NCI-H69 (cell line): ENCODE results near the gene DDX31.
A peak's percentile ranks its signal among the peaks of the same experiment; 100 is the strongest.
"Not testable (repeated sequence)": the region's sequence is repeated elsewhere in the genome, so short reads cannot be mapped to it uniquely, and the experiment has no call there.

Experiments used
- DNase-seq: peaks from one replicate; lab custom pipeline; 2025; lab: John Stamatoyannopoulos, UW

The DDX31 gene

GRCh38 chr9:132579427-132579798 is 90.4 kb downstream of the DDX31 start:
- DNase-seq: no peak

GRCh38 chr9:132578367-132578932 is 91.3 kb downstream of the DDX31 start:
- DNase-seq: no peak

GRCh38 chr9:132577119-132577518 is 92.7 kb downstream of the DDX31 start:
- DNase-seq: peak; percentile 51

DNA sequence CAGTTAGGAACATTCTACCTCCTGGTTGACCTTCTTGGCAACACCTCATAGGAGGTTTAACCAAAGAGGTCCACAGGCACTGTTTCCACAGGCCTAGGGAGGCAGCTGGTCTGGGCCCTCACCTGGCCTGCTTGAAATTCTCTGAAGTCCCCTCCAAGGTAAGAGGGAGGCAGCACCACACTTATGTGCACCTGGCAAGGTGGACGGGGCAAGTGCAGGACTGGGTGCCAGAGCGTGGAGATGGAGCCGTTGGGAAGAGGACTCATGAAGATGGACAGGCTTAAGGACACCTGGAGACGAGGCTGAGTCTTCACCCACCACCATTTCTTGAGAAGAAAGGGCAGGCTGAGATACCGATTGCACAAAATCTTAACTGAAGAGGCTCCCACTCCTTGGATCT is 94.0 kb downstream of the DDX31 start:
- DNase-seq: no peak

- DNase-seq: peak; percentile 92
Observed at GRCh38 chr9:132575005-132575609, 94.7 kb downstream of the DDX31 start.

DNA sequence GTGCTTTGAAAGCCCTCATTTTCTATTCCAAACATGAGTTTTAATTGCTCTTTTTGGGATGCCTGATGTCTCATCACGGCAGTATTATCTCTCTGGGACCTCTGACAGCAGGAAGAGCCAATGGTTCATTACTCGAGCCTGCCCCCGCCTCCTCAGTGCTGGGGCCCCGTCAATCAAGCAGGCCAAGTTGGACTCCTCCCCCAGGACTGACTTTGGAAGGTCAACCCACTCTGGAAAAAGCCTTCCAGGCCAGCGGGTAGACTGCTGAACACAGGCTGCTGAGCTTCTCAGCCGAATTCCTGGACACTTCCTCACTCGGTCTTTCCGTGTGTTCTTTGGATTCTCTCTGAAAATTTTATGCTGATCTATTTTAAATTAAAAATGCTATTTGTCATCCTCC is 96.9 kb downstream of the DDX31 start:
- DNase-seq: peak; percentile 21

DNA sequence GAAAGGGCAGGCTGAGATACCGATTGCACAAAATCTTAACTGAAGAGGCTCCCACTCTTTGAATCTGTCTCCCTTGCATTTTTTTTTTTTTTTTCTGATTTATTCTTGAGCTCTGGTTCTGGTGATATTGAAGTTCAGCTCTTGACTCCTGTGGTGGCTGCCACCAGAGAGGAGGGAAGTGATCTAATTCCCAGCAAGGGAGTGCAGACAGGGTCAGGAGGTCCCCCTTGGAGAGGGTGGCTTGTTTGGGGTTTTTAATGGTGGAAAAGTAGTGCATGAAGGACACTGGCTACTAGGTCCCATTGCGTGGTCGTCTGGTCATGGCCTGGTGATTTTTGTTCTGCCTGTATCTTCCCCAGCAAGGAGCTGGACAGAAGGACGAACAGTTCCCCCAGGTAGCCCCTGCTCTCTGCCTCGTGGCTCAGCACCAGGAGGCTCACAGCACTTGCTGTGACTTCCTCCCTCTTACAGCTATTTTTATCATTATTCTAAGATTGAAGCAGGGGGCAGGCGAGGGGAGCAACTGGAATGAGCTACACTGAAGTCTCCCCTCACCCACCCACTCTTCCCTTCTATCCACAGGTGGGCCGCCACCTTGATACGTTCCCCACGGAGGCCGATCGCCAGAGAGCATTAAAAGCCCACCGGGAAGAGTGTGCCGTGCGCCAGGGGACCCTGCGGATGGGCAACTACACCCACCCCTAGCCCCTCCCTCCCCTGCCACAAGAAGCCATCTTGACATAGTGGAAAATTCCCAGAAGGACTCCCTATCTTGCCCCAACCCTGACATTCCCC is 97.8 kb downstream of the DDX31 start:
- DNase-seq: no peak

- not testable (repeated sequence) for DNase-seq
Observed at GRCh38 chr9:132568787-132569186, 101.0 kb downstream of the DDX31 start.

DNA sequence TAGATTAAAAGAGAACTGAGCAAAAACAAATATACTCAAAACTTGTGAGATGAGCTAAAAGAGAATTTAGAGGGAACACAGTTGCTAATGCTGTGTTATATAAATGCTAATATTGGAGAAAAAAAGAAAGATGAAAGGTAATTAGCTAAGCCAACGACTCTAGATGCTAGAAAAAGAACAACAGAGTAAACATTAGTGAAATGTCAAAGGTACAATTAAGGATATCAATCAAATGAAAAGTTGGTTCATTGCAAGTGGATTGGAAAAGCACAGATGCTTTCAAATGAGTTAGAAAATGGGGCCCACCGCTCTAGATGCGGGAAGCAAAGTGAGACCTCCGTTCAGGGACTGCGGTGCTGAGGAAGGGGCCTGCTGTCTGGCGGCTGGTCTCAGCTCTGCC is 105.3 kb downstream of the DDX31 start:
- no peak for DNase-seq

- no peak for DNase-seq
Observed at GRCh38 chr9:132562306-132562573, 107.5 kb downstream of the DDX31 start.

DNA sequence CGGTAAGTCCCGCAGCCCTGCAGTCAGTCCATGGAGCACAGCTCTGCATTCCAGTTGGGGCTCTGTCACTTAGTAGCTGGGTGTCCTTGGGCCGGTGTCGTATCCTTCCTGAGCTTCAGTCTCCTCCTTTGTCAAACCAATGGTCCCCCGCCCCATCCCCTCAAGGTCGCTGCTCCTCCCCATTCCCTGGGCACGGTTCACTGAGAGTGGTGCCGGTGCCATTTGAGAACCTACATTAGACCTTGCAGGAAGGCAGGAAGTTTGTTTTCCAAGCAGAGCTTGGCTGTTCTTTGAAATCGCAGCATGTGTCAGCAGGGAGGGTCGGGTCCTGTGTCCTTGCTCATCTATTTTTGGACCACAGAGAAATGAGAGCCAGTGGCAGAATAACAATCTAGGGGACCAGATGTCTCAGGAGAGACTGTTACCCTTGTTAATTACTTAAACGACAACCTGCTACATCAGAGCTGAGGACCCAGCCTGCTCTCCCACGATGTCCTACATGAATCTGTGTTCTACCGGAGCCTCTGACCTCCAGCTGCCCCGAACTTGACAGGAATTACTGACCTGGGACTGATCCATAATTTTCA is 109.1 kb downstream of the DDX31 start:
- peak; percentile 94 for DNase-seq

- DNase-seq: no peak
Observed at GRCh38 chr9:132559711-132560110, 110.1 kb downstream of the DDX31 start.

DNA sequence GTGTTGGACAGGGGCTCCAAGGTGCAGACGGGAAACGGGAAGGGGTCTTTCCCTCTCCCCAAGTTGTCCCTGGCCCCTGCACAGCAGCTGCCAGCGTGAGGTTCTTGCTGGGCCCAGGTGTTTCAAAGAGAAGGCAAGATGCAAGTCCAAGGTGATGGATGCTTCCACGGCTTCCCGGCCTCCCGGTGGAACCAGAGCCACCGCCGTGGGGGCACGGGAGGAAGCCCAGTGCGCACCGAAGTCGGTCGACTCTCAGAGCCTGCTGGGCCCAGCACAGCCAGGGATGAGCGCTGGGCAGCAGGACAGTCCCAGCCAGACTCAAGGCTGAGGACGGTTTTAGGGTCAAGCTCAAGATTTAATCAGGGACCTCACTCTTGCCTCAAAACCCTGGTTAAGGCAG is 112.6 kb downstream of the DDX31 start:
- DNase-seq: no peak

GRCh38 chr9:132556714-132557113 is 113.1 kb downstream of the DDX31 start:
- no peak for DNase-seq

- no peak for DNase-seq
Observed at GRCh38 chr9:132556235-132556634, 113.5 kb downstream of the DDX31 start.

GRCh38 chr9:132555528-132555927 is 114.3 kb downstream of the DDX31 start:
- DNase-seq: no peak

DNA sequence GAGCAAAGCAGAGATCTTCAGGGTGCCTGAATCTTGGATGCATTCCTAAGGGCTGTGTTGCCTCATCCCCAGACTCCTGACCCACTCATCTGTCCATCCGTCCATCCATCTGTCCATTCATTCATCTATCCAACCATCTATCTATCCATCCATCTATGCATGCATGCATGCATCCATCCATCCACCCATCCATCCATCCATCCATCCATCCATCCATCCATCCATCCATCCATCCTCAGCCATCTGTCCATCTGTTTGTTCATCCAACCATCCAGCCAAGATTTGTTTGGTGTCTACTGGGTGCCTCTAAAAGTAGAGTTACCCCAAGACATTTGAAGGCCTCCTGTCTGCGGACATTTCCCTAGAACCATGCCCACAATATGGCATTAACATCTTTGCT is 115.0 kb downstream of the DDX31 start:
- no peak for DNase-seq

DNA sequence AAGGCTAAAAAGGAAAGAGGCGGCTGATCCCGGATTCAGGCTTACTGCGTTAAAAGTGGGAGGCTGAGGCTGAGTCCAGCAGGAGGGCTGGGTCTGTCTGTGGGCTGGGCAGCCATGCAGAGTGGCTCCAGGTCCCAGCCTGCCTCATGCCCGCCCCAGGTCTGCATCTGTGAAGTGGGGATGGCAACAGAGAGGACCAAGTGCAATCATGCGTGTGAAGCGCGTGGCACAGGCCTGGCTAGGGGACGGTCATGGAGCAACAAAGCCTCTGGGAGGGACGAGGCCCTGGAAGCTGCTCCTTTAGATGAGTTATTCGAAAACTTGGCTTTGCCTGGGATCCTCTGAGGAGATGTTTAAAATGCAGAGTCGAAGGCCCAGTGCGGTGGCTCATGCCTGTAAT is 117.7 kb downstream of the DDX31 start:
- no peak for DNase-seq

GRCh38 chr9:132551556-132551955 is 118.2 kb downstream of the DDX31 start:
- no peak for DNase-seq

DNA sequence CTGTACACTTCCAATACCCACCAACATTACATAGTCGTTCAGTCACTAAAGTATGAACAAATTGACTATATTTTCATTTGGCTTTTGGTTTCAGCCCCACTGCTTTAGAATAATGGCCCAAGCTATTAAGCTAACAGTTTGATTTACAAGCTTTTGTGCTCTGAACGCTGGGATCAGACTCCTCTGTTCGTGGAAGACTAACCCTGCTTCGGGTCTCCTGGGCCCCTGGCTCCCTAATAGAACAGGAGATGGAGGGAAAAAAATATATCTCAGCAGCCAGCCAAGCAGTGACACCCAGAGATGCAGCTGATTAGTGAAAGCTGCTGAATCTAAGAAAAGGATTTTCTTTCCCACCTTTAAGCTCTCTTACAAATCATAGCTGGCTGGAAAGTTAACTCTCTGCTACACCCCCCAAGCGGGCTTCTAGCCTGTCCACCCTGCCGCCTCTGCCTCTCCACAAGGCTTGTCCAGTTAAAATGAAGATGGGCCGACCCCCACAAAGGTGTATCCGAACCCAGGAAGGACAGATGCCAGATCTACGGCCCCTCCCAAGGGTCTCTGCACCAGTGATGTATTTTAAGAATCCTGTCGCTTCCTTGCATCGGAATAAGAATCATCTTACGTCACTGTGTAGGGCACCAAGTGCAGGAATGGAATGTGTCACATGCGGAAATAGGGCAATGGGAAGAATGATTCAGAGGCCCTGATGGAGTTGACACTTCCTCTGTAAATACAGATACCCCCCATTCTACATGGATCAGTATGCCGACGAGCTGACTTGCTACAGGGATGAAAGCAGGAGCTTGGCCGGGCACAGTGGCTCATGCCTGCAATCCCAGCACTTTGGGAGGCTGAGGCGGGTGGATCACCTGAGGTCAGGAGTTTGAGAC is 120.8 kb downstream of the DDX31 start:
- peak; percentile 97 for DNase-seq

- peak; percentile 98 for DNase-seq
Observed at GRCh38 chr9:132547976-132548730, 121.6 kb downstream of the DDX31 start.

- peak; percentile 56 for DNase-seq
Observed at GRCh38 chr9:132547436-132547835, 122.3 kb downstream of the DDX31 start.
